ENCODE results near the gene TCEANC. TPM values are rescaled to one million over a fixed set of nuclear protein-coding genes. Genes with fewer than 3 reads are reported as not detected.

TCEANC gene
- total RNA-seq, 2 donors from 2014 or later, result 2.9 to 5.4 TPM

DNA sequence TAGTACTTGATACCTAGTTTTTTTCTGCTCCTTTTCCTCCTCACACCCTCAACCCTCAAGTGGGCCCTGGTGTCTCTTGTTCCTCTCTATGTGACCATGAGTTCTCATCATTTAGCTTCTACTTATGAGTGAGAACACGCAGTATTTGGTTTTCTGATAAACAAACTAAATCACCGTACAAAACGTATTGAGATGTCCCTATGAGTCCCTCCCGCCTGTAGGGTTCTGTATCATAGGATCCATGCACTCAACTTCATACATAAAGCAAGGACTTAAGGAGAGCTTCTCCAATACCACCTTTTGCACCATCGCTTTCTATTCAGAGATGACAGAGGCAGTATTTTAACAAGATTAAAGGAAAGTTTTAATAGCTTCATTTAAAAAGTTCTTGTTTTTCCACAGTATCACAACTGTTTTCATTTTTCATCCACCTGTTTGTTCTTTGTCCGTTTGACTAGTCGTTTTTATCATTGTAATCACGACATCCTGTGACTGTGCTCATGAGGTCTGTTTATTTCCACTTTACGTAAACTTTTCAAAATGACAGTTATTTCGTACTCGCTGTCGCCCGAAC lies 35.5 kb downstream of the TCEANC start:
- DNase-seq (no peak), ATAC-seq (no peak)
- intact Hi-C loops (cut with DNase I), result no loop called here

DNA sequence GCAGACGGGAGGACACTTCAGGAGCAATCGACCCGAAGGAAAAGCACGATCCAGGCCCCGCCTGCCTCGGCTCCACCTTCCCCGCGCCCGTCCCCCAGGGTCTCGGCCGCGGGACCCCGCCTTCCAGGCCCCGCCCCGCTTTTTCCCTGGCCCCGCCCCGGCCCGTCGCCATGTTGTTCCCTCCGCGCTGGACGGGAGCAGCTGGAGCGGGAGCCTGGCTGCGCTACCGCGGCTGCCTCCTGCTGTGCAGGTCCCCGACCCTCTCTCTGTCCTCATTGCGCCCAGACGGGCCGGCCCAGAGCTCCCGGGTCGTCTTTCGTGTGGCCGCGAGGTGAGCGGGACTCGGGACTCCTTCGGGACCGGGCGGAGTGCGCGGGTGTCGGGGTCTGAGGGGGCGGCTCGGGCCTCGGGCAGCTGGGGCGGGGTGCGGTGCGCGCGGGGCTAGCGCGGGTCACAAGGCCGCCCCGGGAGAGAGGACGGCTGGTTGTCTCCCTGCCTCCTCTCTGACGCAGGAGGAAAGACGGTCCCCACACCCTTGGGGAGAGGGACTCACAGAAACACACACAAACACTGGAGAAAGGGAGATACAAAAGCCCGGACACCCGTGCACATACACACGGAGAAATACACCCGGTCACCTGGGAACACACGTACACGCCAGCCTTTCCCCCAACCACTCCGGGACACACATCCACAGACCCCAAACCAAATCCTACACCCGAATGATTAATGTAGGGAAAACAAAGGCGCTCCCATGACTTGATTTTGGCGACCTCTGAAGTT lies 36.2 kb downstream of the TCEANC start, which contains the start of gene RAB9A:
Gene RAB9A (plus strand): TSS at position 171 of the 783 bp plus-strand sequence. CDS start 19,619 bp downstream, outside the sequence.
- intact Hi-C loops (cut with DNase I), result no loop called here
- ATAC-seq (peak; percentile 98), DNase-seq (peak; percentile 89)

DNA sequence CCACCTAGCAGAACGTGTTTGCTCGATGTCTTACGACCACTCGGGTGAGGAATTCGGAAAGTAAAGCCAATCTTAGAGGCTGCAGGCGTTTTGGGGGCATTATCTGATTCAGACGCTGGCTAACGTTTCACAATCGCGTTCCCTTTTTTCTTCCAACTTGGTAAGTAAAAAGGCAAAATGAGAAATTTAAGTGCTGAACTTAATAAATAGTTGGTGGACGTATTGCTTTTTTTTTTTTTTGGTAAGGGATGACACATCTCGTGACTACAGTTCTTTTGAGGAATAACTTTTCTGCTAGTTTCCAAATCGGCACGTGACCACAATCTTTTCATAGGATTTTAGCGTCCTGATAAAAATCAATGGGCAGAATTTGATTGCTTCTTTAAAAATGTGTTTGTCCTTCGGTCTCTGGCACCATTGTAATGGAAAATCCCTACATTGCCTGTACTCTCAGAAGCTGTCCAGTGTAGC lies 36.8 kb downstream of the TCEANC start:
- ATAC-seq, result no peak
- intact Hi-C loops (cut with DNase I), result no loop called here
- DNase-seq, result no peak

DNA sequence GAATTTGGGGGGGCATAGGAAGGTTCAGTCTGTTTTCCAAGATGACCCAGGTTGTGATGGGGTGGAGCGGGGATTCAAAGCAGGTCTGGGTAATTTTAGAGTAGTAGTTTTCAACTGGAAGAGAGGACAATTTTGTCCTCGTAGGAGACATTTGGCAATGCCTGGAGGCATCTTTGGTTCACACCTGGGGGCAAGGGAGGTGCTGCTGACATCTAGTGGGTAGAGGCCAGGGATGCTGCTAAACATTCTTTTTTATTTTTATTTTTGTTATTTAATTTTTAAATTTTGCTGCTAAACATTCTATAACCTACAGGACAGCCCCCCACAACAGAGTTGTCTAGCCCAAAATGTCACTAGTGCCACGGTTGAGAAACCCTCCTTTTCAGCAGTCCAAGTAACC lies 37.9 kb downstream of the TCEANC start:
- ATAC-seq (no peak), DNase-seq (no peak)
- intact Hi-C loops (cut with DNase I), result no loop called here

DNA sequence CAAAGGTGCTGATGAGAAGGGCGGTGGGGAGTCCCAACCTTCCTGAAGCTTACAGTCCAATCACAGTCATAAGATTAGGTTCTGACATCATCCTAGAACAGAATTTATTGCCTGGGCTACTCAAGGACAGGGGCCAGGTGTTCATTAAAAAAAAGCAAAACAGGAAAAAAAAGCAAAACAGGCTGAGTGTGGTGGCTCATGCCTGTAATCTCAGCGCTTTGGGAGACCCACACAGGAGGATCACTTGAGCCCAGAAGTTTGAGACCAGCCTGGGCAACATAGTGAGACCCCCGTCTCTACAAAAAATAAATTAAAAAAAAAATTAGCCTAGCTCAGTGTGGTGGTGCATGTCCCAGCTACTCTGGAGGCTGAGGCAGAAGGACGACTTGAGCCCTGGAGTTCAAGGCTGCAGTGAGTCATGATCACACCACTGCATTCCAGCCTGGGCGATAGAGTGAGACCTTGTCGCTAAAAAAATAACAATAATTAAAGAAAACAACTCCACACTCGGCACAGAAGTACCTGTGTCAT lies 39.0 kb downstream of the TCEANC start:
- intact Hi-C loops (cut with DNase I), result no loop called here
- ATAC-seq (no peak), DNase-seq (no peak)

DNA sequence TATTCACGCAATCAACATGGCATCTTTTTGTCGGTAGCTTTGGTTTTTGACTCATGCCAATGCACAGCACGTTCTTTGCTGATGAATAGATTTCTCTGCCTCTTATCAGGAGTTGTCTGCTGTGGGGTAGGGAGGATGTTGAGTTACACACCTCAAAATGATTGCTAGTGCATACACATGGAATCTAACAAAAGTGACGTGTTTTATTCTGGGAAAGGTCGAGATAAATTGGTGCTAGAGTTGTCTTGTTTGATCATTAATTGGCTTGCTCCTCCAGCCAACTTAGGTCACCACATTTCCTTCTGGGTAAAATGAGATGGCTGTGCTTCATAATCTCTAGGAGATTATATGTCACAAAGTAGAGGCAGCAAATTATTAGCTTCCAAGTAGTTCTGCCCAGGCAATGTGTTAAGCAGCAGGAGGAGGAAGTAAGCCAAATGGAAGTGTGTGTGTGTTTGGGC lies 39.9 kb downstream of the TCEANC start:
- ATAC-seq (no peak), DNase-seq (no peak)
- intact Hi-C loops (cut with DNase I), result no loop called here

DNA sequence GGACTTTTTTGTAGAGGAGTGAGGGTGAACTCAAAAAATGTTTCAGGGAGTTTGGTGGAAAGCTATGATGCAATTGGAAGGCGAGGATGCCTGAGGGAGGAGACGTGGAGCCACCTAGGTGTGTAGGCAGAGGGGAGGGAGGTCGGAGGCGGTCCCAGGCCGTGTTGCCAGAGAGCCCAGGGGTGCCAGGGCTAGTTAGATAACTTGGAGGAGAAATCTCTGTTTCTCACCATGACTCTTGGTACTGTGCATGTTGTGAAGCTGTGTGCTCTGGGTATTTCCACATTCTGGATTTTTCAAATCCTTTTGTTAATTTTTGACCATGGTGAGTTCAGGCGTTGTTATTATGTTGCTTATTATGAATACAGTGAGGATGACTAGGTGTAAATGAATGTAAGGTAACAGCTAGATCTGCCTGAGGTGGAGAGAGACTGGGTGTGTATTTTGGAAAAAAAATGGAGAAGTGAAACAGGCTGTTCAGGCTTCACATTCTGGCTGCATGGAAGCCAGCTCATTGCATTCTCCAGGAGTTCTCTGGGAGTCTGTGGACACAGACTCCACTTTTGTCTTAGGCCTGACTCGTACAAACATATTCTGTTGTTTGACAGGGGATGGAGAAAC lies 40.5 kb downstream of the TCEANC start:
- intact Hi-C loops (cut with DNase I), result no loop called here
- ATAC-seq (peak in 1 of 2 donors; percentile 37), DNase-seq (no peak)

DNA sequence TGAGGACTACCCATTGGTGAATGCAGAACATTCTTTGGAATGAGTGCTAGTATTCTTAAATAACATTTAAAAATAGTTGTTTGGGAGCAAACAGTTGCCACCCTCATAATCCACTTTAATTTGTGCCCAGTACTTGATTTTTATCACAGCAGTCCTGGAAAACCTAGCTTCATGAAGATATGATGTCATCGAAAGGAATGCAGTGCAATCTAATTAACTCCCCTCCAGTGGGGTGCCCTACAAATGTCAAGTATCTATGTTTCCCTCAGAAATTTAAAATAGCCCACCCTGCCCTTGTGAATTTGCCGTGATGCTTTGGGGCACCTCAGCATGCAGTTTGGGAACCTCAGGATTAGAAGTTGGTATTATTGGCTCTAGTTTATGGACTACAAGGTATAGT lies 41.4 kb downstream of the TCEANC start:
- ATAC-seq (no peak), DNase-seq (no peak)
- intact Hi-C loops (cut with DNase I), result no loop called here

DNA sequence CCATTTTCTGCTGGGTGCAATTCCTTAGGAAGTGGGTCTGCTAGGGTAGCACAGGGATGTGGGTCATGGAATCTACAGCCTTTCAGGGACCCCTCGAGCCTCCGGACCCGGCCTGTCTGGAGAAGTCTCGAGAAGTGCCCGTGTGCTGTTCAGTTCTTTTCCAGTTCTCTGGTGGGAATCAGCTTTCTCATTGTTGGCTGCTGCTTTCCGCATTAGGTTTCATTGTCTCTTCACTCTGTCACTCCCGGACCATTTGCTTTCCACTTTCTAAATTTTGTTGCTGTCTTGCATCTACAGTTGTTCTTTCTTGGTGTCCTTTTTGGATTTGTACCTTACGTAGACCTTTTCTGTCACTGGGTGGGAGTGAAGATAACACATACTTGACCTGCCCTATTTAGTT lies 42.0 kb downstream of the TCEANC start:
- no peak for DNase-seq
- no peak for ATAC-seq
- intact Hi-C loops (cut with DNase I), result no loop called here

DNA sequence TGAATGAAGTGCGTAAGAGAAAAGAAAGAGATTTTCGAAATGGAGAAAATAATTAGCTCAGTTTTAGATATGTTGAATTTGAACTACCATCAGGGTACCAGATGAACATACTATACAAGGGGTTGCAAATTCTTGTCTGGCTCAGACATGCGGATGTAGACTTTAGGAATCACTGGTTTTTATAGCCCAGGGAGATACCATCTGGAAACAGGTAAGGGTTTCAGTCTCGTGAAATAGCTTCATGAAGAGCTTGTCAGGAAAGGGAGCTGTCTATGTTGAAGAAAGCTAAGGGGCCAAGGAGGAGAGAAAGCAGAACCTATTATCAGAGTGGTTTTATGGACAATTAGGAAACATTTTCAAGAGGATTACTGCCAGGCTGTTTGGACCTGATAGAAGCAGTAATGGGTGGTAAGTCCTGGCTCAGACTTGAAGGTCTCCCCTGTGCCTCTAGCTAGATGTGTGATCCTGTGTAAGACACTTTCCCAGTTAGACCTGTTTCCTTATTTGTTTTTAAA lies 42.7 kb downstream of the TCEANC start:
- intact Hi-C loops (cut with DNase I), result no loop called here
- DNase-seq (no peak), ATAC-seq (no peak)

DNA sequence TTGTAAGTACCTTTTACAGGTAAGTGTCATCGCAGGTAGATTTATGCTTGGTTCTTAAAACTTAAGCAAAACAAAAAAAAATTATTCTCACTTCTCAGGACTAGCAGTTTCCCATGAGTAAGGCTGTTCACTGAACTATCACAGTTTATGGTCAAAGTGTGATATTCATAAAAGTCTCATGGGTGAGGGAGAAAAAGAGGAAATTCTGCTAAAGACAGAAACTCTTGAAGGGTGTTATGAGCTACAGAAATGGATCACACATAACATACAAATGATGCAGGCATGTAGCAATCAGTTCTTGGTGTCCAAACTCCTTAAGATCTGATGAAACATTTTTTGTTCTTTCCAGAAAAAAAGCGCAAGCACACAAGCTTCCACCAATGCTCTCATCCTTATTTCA lies 44.5 kb downstream of the TCEANC start:
- ATAC-seq, result no peak
- DNase-seq, result no peak

DNA sequence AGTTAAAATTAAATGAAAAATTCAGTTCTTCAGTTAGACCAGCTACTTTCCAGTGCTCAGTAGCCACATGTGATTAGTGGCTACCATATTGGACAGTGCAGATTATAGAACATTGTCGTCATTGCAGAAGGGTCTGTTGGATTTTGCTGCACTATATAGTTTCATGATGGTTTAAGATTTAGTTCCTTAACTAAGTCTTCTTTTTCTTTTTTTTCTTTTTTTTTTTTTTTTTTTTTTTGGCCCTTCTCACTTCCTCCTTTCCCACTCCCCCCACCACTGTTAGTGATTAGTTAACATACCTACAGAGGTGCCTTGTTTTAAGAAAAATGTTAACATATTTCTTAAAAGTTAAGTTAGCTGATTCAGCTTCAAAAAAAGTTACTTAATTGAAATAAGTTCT lies 45.0 kb downstream of the TCEANC start:
- DNase-seq, result no peak
- no peak for ATAC-seq
- intact Hi-C loops (cut with DNase I), result no loop called here

More for the DNA sequence above, 44.5 kb downstream of the TCEANC start:
- intact Hi-C loops (cut with DNase I), result no loop called here

DNA sequence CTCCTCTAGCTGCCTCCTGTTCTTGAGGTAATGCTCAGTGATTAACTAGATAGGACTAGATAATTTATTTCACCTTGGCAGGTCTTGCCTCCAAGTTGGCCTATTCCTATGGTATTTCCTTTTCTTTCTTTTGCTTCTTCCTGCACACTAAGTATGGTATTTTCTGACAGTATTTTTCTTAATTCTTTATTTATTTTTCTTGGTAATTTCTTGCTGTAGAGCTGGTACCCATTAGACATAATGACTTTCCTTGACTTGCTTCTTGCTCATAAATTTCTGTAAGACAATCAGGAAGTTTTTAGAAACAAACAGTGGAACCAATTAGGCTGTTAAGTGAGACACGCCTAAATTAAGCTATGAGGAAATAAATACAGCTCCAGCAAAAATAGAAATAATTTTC lies 45.5 kb downstream of the TCEANC start:
- no peak for ATAC-seq
- intact Hi-C loops (cut with DNase I), result no loop called here
- DNase-seq, result no peak

DNA sequence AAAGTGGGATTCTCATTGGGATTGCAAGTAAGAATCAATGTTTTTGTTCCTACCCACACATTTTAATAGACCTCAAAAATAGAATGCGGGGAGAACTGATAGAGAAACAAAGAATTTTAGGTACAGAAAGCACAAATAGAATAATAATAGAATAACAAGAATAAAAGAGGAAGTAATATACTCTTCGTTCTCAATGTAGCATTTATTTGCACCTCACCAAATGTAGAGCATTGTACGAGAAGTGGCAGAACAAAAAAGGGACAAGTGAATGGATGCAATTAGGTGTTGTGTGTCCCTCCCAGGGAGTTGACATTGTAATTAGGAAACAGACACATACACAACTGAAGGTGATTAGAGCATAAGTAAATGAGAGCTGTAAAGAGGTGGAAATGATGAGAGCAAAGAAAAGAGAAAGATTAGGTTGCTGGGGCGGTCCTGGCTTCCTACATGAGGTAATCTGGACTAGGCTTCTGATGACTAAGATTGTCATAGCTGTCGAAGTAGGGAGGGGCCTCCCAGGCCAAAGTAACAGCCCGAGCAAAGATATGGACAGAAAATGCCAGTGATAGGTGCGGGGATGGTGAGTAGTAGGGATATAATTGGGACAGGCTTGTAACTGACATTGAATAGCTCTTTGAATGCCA lies 46.4 kb downstream of the TCEANC start:
- no peak for DNase-seq
- intact Hi-C loops (cut with DNase I), result no loop called here

DNA sequence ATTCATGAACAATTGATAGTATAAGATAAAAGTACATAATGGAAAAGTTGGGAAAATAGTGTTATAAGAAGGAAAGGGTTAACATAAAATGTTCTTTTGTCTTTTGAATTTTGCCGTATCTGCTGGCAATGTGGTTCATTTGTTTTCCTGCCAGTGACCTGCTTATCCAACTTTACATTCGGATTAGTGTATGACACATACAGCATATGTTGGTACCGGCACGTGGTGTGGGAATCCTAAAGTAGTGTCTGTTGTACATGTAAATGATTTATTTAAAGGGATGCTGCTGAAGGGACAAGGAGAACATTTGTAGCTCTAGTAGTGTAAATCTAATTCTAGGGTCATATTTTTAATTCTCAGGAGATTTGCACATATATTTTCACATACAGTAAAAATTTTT lies 47.4 kb downstream of the TCEANC start:
- ATAC-seq, result no peak
- DNase-seq, result no peak

More for the DNA sequence above, 46.4 kb downstream of the TCEANC start:
- peak; percentile 29 to 90 for ATAC-seq

DNA sequence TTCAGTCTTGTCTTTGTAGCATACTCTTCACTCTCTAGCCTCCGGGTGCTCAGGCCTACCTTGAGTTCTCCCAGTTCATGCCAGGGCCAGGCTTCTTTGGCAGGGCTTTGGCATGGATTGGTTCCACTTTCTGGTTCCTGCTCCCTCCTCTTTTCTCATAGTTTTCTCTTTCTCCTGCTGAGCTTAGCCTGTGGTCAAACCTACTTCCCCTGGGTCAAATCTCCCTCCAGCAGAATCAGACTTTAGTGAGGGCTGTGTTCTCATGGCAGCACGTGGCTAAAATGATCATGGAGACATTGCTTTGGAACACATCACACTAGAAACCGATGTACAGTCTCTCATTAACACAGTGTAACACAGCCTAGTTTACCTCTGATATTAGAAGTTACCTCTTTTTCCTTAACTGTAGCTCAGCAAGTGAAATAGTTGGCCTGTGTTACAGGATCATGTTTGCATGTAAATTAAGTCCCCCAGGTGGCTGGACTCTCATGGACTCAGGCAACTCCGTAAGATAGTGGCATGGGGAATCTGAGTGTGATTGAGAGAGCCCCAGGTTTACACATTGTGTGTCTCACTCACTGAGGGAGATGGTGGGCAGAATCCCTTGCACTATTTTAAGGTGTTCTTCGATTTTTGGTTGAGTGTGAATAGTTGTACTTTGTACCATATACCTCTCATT lies 49.3 kb downstream of the TCEANC start:
- intact Hi-C loops (cut with DNase I), result no loop called here

More for the DNA sequence above, 47.4 kb downstream of the TCEANC start:
- intact Hi-C loops (cut with DNase I), result no loop called here

DNA sequence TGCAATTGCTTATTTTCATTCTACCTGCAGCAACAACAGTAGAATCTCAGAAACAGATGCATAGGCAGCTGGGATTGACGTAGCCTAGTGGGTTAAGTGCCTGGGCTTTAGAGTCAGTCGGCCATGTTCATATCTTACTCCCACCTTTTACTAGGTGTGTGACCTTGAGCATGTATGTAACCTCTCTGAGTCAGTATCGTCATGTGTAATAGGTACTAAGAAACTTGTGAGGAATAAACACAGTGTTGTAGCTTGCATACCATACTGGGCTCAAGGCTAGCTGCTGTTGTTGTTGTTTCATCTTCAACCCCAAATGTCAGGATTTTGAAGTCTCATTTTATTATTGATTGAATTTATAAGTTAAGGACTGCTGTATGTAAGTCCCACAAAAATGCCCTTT lies 50.2 kb downstream of the TCEANC start:
- intact Hi-C loops (cut with DNase I), result no loop called here
- ATAC-seq (no peak), DNase-seq (no peak)

More for the DNA sequence above, 49.3 kb downstream of the TCEANC start:
- DNase-seq (no peak), ATAC-seq (no peak)

DNA sequence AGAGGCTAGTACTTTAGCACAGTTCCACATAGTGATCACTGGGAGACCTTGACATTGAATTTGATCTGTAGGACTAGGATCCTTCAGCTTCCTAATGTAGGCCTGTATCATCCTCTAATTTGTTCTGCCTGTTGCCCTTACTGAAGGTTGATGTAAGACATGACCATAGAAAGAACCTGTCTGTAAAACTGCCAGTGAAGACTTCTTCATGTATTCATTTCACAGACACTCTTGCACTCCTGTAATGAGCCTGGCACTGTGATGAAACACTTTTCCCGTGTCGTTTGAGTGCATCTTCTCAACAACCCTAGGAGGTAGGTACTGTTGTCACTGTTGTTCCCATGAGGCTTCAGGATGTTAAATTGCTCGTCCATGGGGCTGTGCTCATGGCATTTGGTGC lies 50.6 kb downstream of the TCEANC start:
- DNase-seq, result no peak
- intact Hi-C loops (cut with DNase I), result no loop called here

DNA sequence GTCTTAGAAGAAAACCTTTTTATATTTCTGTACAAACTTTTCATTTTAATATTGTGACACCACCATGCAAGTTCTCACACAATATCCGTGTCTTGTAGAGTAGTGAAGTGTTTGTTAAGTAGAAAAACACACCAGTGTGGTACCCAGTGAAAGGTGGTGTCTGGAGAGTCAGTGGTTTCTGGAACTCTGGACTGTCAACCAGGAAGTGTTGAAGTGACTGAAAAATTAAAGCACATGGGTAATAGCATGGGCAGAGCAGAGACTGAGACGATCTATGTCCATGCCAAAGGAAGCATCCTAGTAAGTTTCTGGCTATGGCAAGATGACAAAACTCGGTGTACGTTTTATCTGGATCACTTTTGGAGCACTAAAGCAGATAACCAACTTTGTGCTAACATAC lies 58.2 kb downstream of the TCEANC start:
- intact Hi-C loops (cut with DNase I), result no loop called here
- no peak for DNase-seq
- no peak for ATAC-seq

More for the DNA sequence above, 50.6 kb downstream of the TCEANC start:
- ATAC-seq, result no peak
